GM11168 (cell line): ENCODE results near the gene PPARD.
"Not testable (repeated sequence)": the region's sequence is repeated elsewhere in the genome, so short reads cannot be mapped to it uniquely, and the experiment has no call there.

Source experiments
- in situ Hi-C: fragments of 300-500 bp; cut with MboI; formaldehyde crosslinking; loops from one replicate; pipeline ENCODE4 v1.12.0; 2022; ENCODE audit warnings: low sequenced_read_pairs; ENCODE audit not compliant: unreplicated experiment

PPARD gene

GRCh38 chr6:35342258-35343091 is at the start of gene PPARD:
Gene PPARD, plus strand, starts transcription at chr6:35342558. Its CDS starts 68,530 bp downstream, at chr6:35411088.
- in situ Hi-C loops = no loop called here

DNA sequence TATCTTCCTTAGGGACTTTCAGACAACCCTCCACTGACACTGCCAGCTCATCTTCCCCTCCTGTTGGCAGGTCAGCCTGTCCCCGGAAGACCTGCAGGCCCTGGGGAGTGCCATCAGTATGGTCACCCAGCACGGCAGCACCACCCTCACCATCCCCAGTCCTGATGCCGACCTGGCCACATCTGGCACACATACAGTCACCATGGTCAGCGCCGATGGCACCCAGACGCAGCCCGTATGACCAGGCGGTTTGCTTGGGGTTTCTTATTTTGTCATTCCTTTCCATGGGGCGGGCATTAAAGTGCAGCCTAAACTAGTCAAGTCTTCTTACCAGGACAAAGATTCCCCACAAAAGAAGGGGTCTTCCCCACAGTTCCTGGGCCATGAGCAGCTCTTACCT is 48.7 kb upstream of the PPARD start:
- in situ Hi-C loops = no loop called here

DNA sequence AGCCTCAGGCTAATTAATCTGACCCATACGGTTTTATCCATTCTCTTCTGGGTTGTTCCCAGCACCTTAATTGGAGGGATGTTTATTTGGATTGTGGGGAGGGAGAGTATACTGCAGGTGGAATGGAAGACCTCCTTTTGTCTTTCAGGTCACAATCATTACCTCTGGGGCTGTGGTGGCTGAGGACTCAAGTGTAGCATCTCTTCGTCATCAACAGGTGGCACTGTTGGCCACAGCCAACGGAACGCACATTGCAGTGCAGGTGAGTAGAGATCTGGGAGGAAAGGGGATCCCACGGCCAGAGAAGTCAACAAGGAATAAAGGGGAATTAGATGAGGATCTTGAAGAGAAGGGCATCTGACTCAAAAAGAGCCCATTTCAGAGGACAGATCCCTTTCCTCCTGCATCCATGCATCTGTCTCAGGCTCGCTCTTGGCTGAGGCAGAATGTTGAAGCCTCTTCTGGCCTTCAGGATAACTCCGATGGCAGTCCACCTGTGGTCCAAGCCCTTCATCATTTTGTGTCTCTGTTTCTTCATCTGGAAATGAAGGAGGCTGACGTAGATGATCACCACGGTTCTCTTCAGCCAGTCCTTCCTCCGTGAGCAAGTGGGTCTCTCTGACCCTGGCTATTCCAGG is 47.9 kb upstream of the PPARD start:
- in situ Hi-C loops = no loop called here

GRCh38 chr6:35295036-35295435 is 47.3 kb upstream of the PPARD start:
- in situ Hi-C loops = no loop called here

- in situ Hi-C loops = no loop called here
These were observed 46.6 kb upstream of the PPARD start for GRCh38 chr6:35295521-35296315.

- in situ Hi-C loops = no loop called here
These were observed 45.3 kb upstream of the PPARD start for GRCh38 chr6:35296931-35297600.

GRCh38 chr6:35297601-35298481 is 44.5 kb upstream of the PPARD start, which contains the start of gene DEF6:
Gene DEF6, plus strand, starts transcription at chr6:35297818. Its CDS starts 39 bp downstream, at chr6:35297857.
- in situ Hi-C loops = no loop called here

DNA sequence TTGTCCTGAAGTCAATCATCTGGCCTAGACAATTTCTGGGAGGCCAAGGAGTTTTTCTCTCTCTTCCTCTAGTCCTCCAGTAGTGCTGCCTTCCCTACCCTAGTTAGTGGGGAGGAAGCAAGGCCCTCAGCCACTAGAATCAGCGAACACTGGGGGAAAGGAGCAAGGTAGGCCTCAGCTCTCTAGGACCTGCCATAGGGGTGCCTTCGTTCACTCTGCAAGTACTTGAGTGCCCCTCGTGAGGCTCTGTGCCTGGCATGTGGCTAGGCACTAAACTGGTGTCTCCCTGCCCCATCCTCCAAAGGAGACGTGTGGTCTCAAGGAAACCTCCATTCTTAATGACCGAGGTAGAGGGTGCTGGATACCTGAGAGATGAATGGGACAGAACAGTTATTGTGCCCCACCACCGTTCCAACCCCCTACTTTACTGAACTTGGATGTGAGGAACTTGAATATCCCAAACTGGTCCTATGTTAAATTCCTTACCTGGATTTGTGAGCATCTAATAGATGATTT is 43.7 kb upstream of the PPARD start:
- in situ Hi-C loops = no loop called here

GRCh38 chr6:35299674-35300073 is 42.7 kb upstream of the PPARD start:
- in situ Hi-C loops = no loop called here

GRCh38 chr6:35300848-35301247 is 41.5 kb upstream of the PPARD start:
- in situ Hi-C loops = no loop called here

GRCh38 chr6:35302604-35303241 is 39.6 kb upstream of the PPARD start:
- in situ Hi-C loops = no loop called here

DNA sequence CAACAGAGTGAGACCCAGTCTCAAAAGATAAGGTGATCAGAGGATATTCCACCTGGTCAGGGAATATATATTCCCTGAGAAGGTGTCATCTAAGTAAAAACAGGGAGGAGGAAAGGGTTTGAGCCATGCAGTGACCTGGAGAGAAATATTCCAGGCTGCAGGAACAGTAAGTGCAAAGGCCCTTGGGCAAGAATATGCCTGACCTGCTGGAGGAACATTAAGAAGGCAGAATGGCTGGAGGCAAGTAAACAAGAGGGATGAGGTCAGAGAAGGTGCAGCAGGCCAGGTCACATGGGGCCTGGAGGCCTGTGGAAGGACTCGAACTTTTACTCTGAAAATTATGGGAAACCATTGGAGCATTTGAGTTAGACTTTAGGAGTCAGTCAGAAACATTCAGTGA is 38.1 kb upstream of the PPARD start:
- in situ Hi-C loops = no loop called here

GRCh38 chr6:35305117-35305516 is 37.2 kb upstream of the PPARD start:
- in situ Hi-C loops = no loop called here

- in situ Hi-C loops = not testable (repeated sequence)
These were observed 35.2 kb upstream of the PPARD start for GRCh38 chr6:35307138-35307537.

DNA sequence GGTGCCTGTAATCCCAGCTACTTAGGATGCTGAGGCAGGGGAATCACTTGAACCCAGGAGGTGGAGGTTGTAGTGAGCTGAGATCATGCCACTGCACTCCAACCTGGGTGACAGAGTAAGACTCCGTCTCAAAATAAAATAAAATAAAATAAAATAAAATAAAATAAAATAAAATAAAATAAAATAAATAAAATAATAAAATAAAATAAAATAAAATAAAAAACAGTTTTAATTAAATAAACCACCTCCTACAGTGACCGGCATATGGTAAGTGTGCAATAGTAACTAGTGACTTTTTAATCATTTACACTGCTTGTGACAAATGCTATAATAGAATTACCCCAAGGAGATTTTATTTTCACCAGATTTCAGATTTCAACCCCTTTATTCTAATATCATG is 33.8 kb upstream of the PPARD start:
- in situ Hi-C loops = not testable (repeated sequence)

- in situ Hi-C loops = no loop called here
These were observed 32.6 kb upstream of the PPARD start for GRCh38 chr6:35309611-35310264.

GRCh38 chr6:35310265-35310831 is 32.0 kb upstream of the PPARD start:
- in situ Hi-C loops = no loop called here
